Left forelimb (tissue), 1 donor: Measurements from ENCODE around the gene ATG4D.

Source experiments
- DNase-seq: peaks from one replicate; pipeline ENCODE4 v3.0.0-alpha.2; 2018; ENCODE audit warnings: low spot score

The ATG4D gene

GRCh38 chr19:10543420-10544241 is at the start of gene ATG4D:
ATG4D (plus strand) TSS chr19:10543904; CDS start chr19:10544091, 187 bp downstream.
- DNase-seq: peak; percentile 92

- no peak for DNase-seq
Measured at GRCh38 chr19:10497371-10497770, 46.3 kb upstream of the ATG4D start.

GRCh38 chr19:10499550-10500246 is 44.0 kb upstream of the ATG4D start:
- DNase-seq: no peak

GRCh38 chr19:10500247-10500592 is 43.5 kb upstream of the ATG4D start:
- DNase-seq: no peak

GRCh38 chr19:10501971-10502523 is 41.7 kb upstream of the ATG4D start:
- DNase-seq: peak; percentile 74

GRCh38 chr19:10502524-10503001 is 41.1 kb upstream of the ATG4D start:
- peak; percentile 93 for DNase-seq

GRCh38 chr19:10503002-10503789 is 40.5 kb upstream of the ATG4D start, which contains the start of gene KEAP1:
KEAP1 (minus strand) TSS chr19:10503356; CDS start chr19:10500033, 3,323 bp downstream.
- DNase-seq: no peak

GRCh38 chr19:10505583-10506229 is 38.0 kb upstream of the ATG4D start:
- no peak for DNase-seq

GRCh38 chr19:10508036-10508435 is 35.7 kb upstream of the ATG4D start:
- no peak for DNase-seq

- DNase-seq: no peak
Measured at GRCh38 chr19:10508707-10509106, 35.0 kb upstream of the ATG4D start.

GRCh38 chr19:10510301-10510802 is 33.4 kb upstream of the ATG4D start:
- DNase-seq: no peak

- no peak for DNase-seq
Measured at GRCh38 chr19:10513223-10513622, 30.5 kb upstream of the ATG4D start.

- DNase-seq: no peak
Measured at GRCh38 chr19:10514211-10515145, 29.2 kb upstream of the ATG4D start.

GRCh38 chr19:10516064-10516385 is 27.7 kb upstream of the ATG4D start:
- DNase-seq: no peak

- no peak for DNase-seq
Measured at GRCh38 chr19:10516671-10517286, 26.9 kb upstream of the ATG4D start.

GRCh38 chr19:10517361-10517759 is 26.3 kb upstream of the ATG4D start, which contains the start of gene S1PR5:
S1PR5 (minus strand) TSS chr19:10517447; CDS start chr19:10515011, 2,436 bp downstream.
- no peak for DNase-seq

- DNase-seq: no peak
Measured at GRCh38 chr19:10517760-10518443, 25.8 kb upstream of the ATG4D start.

GRCh38 chr19:10518444-10519361 is 25.0 kb upstream of the ATG4D start:
- DNase-seq: no peak
